ENCODE results near the gene CLDN3. TPM values are rescaled to one million over a fixed set of nuclear protein-coding genes. Genes with fewer than 3 reads are reported as not detected.

CLDN3 gene
- total RNA-seq, 1 experiment from 2014 or later = 51.6 TPM

GRCh38 chr7:73761854-73762658 lies 8.0 kb downstream of the CLDN3 start:
- Histone ChIP-seq H3K4me3 (ENCODE audit: low read length) (no peak overlapping the region), H3K9me2 (replicated peaks; ENCODE audit: low read length) (no peaks in the 10 kb centered on the region), H3F3A (ENCODE audit: low read length, unreplicated experiment) (no peaks in the 10 kb centered on the region), H3K4me1 (ENCODE audit: insufficient read depth, low read length) (no peaks in the 10 kb centered on the region), H3K27ac (ENCODE audit: low read length) (no peak overlapping the region), H3K36me3 (ENCODE audit: low read depth, low read length) (no peaks in the 10 kb centered on the region), H3K4me2 (ENCODE audit: low read length) (no peak overlapping the region), H4K20me1 (ENCODE audit: low read length) (no peaks in the 10 kb centered on the region), H3K27me3 (ENCODE audit: low read length) (no peaks in the 10 kb centered on the region), H3K79me2 (ENCODE audit: low read length) (no peaks in the 10 kb centered on the region), H3K9ac (ENCODE audit: low read length) (no peak overlapping the region), H2AFZ (ENCODE audit: low read length) (no peak overlapping the region), H3K9me3 (ENCODE audit: low read length) (no peaks in the 10 kb centered on the region)
- ChIA-PET POLR2A (ENCODE audit: unreplicated experiment) (no interaction called here), CTCF (no interaction called here)
- intact Hi-C loops (cut with micrococcal nuclease) = no loop called here
- no TSS peak for BruUV-seq (replicated peaks)
- no peak for DNase-seq
- no peak for ATAC-seq
- TF ChIP-seq EZH2phosphoT487 (IDR thresholded peaks at IDR 0.05; ENCODE audit: borderline replicate concordance, low read length) = no peak
- TF ChIP-seq, protein P1, sequence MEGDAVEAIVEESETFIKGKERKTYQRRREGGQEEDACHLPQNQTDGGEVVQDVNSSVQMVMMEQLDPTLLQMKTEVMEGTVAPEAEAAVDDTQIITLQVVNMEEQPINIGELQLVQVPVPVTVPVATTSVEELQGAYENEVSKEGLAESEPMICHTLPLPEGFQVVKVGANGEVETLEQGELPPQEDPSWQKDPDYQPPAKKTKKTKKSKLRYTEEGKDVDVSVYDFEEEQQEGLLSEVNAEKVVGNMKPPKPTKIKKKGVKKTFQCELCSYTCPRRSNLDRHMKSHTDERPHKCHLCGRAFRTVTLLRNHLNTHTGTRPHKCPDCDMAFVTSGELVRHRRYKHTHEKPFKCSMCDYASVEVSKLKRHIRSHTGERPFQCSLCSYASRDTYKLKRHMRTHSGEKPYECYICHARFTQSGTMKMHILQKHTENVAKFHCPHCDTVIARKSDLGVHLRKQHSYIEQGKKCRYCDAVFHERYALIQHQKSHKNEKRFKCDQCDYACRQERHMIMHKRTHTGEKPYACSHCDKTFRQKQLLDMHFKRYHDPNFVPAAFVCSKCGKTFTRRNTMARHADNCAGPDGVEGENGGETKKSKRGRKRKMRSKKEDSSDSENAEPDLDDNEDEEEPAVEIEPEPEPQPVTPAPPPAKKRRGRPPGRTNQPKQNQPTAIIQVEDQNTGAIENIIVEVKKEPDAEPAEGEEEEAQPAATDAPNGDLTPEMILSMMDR (conservative IDR thresholded peaks at IDR 0.05; ENCODE audit: low read depth, low read length) = no peak
- TF ChIP-seq EZH2 (IDR thresholded peaks at IDR 0.05; ENCODE audit: low read length, unreplicated experiment) = no peak

- Histone ChIP-seq H3K79me2 (ENCODE audit: low read length) (no peaks in the 10 kb centered on the region), H3K9ac (ENCODE audit: low read length) (no peak overlapping the region), H3K4me1 (ENCODE audit: insufficient read depth, low read length) (no peaks in the 10 kb centered on the region), H3K4me3 (ENCODE audit: low read length) (no peak overlapping the region), H4K20me1 (ENCODE audit: low read length) (no peaks in the 10 kb centered on the region), H3K9me3 (ENCODE audit: low read length) (no peaks in the 10 kb centered on the region), H3F3A (ENCODE audit: low read length, unreplicated experiment) (no peaks in the 10 kb centered on the region), H3K9me2 (replicated peaks; ENCODE audit: low read length) (no peaks in the 10 kb centered on the region), H3K36me3 (ENCODE audit: low read depth, low read length) (no peaks in the 10 kb centered on the region), H2AFZ (ENCODE audit: low read length) (no peak overlapping the region), H3K4me2 (ENCODE audit: low read length) (no peak overlapping the region), H3K27me3 (ENCODE audit: low read length) (no peaks in the 10 kb centered on the region), H3K27ac (ENCODE audit: low read length) (no peak overlapping the region)
- DNase-seq (no peak), ATAC-seq (no peak)
- CTCF ChIA-PET = no interaction called here
- TF ChIP-seq EZH2 (IDR thresholded peaks at IDR 0.05; ENCODE audit: low read length, unreplicated experiment) (no peak), EZH2phosphoT487 (IDR thresholded peaks at IDR 0.05; ENCODE audit: borderline replicate concordance, low read length) (no peak)
- TF ChIP-seq, protein P1 (conservative IDR thresholded peaks at IDR 0.05; ENCODE audit: low read depth, low read length) = no peak
- POLR2A ChIA-PET (ENCODE audit: unreplicated experiment) = no interaction called here
- BruUV-seq (replicated peaks) = no TSS peak
- intact Hi-C loops (cut with micrococcal nuclease) = no loop called here
Measured at GRCh38 chr7:73758581-73759138, 11.4 kb downstream of the CLDN3 start.
